Spleen (tissue), 7 donors: ENCODE results near the gene IFITM10.
"Not testable (repeated sequence)": the region's sequence is repeated elsewhere in the genome, so short reads cannot be mapped to it uniquely, and the experiment has no call there.

Source experiments
- CTCF ChIP-seq, 11 experiments: fragments of 200-600 bp in 7 of 11; fragments of 450-650 bp in 4 of 11; sonication (generic) in 4 of 11; IDR thresholded peaks in 8 of 11; conservative IDR thresholded peaks in 3 of 11; 1 replicate in 7 of 11; 2 replicates in 4 of 11; pipeline versions ENCODE4 v1.4.0 to v1.8.0; 2016 to 2021; ENCODE audit warnings: antibody characterized with exemption in 11 of 11, inconsistent platforms in 4 of 11, mild to moderate bottlenecking in 1 of 11
- POLR2A ChIP-seq, 3 donors: fragments of 450-650 bp; IDR thresholded peaks; one replicate each; pipeline ENCODE4 v1.5.1; 2017; ENCODE audit warnings: antibody characterized with exemption in 3 of 3, mild to moderate bottlenecking in 1 of 3
- POLR2AphosphoS5 ChIP-seq, 3 donors: sonication (generic); formaldehyde crosslinking; IDR thresholded peaks; one replicate each; pipeline ENCODE4 v1.5.1; 2017; ENCODE audit warnings: antibody characterized with exemption in 3 of 3
- donor health status: DM: no; HTN: no; CAD: no; lungs with moderate emphysema.
- donor health status: DM: no; HTN: no; CAD: no.
- donor health status: DM: no; HTN: no; CAD: no.

DNA sequence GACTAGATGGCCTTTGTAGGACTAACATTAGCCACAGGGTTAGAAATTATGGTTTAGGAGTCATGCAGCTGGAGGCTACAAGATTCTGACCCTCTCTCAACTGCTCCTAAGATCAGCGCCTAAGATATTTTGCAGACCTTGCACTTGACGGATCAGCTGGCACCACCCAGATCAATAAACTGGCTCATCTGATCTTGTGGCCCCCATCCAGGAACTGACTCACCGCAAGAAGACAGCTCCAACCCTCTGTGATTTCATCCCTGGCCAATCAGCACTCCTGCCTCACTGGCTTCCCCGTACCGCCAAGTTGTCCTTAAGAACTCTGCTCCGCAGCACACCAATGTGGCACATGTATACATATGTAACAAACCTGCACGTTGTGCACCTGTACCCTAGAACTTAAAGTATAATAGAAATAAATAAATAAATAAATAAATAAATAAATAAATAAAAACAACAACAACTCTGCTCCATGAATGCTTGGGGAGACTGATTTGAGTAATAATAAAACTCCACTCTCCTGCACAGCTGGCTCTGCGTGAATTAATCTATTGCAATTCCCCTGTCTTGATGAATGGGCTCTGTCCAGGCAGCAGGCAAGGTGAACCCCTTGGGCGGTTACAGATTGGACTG, 19.0 kb upstream of the IFITM10 start:
- TF ChIP-seq CTCF (IDR thresholded peaks at IDR 0.05 in 8 of 11, conservative IDR thresholded peaks at IDR 0.05 in 3 of 11); POLR2AphosphoS5 (IDR thresholded peaks at IDR 0.05); POLR2A (IDR thresholded peaks at IDR 0.05): not testable (repeated sequence)
